ENCODE measurements around the gene IQSEC1. TPM values are rescaled to one million over a fixed set of nuclear protein-coding genes. Genes with fewer than 3 reads are reported as not detected.
"Not testable (repeated sequence)": the region's sequence is repeated elsewhere in the genome, so short reads cannot be mapped to it uniquely, and the experiment has no call there.

Gene IQSEC1

DNA sequence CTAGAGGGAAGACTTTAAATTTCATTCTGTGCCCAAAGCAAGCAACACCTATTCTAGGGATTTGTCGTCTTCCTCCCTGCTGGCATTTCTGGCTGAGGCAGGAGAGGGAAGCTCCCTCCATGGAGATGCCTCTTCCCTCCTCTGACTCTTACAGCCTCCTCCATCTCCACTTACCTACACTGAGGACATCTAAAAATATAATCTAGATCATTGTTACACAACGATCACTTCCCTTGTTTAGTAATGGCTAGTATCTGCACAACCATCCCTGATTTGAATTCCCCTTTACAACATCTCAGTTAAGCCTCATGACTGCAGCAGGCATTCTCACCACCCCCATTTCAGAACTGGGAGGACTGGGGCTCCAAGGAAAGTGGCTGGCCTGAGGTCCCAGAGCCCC is 219.4 kb downstream of the IQSEC1 start:
- H2AK5ac ChIP-seq (ENCODE audit: low read length, severe bottlenecking); H3K9me3 ChIP-seq (ENCODE audit: control insufficient read depth, low read length); H3K18ac ChIP-seq (ENCODE audit: low read depth in 1 of 2, low read length in 2 of 2); H3K4me2 ChIP-seq (ENCODE audit: low read length, poor library complexity, severe bottlenecking); H4K8ac ChIP-seq (ENCODE audit: low read length); H3K79me1 ChIP-seq (replicated peaks; ENCODE audit: low read length, poor library complexity, severe bottlenecking); H2BK5ac ChIP-seq (ENCODE audit: low read depth, low read length, poor library complexity, severe bottlenecking); DNase-seq; H4K91ac ChIP-seq (ENCODE audit: low read length); H2BK120ac ChIP-seq (ENCODE audit: low read depth, low read length); H3K4me1 ChIP-seq (ENCODE audit: control insufficient read depth, insufficient read depth, low read depth, low read length); H3K14ac ChIP-seq (ENCODE audit: low read length in 2 of 2); H2BK15ac ChIP-seq (ENCODE audit: low read depth, poor library complexity, severe bottlenecking); H3K36me3 ChIP-seq (ENCODE audit: control insufficient read depth in 1 of 2, insufficient read depth in 2 of 2, low read depth in 1 of 2, low read length in 2 of 2); H3K4ac ChIP-seq (ENCODE audit: low read depth in 1 of 2, low read length in 2 of 2); H3K23ac ChIP-seq (ENCODE audit: low read length in 2 of 2); H3K4me3 ChIP-seq (ENCODE audit: insufficient read depth in 1 of 2, low read depth in 1 of 2, low read length in 2 of 2); H2BK12ac ChIP-seq (ENCODE audit: low read length in 2 of 2); H3K27ac ChIP-seq (ENCODE audit: low read length, poor library complexity, severe bottlenecking); H2AFZ ChIP-seq (ENCODE audit: low read depth, low read length); H3K9ac ChIP-seq (ENCODE audit: low read length): not testable (repeated sequence)
- H3K27me3 ChIP-seq (ENCODE audit: control insufficient read depth in 1 of 2, insufficient read depth in 1 of 2, low read length in 2 of 2) = peaks cover 39 to 53% of the 10 kb centered on the region in 2 experiments
- 90% methylated on average over 2 of the region's 2 CpGs for WGBS

DNA sequence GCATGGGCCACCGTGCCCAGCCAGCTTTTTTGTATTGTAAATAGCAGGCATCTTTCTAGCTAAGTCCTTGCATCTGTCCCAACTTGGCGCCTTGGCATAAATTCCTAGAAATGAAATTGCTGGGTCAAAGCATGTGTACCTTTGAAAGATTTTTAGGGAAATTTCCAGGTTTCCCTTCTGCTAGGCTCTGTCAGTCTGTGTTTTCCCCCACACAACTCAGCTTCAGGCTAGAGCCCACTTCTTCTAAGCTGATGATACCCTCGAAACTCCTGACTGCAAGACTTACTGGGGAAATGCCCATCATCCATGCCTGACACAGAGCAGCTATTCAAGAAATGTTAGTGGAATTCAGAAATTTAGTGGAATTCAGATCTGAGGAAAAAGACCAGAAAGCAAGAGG is 221.0 kb downstream of the IQSEC1 start:
- no peak overlapping the region for H4K8ac ChIP-seq (ENCODE audit: low read length)
- H3K23ac ChIP-seq (ENCODE audit: low read length in 2 of 2) = no peak overlapping the region
- H3K9me3 ChIP-seq (ENCODE audit: control insufficient read depth, low read length) = no peaks in the 10 kb centered on the region
- H2BK5ac ChIP-seq (ENCODE audit: low read depth, low read length, poor library complexity, severe bottlenecking) = no peak overlapping the region
- no peaks in the 10 kb centered on the region for H3K79me1 ChIP-seq (replicated peaks; ENCODE audit: low read length, poor library complexity, severe bottlenecking)
- no peak overlapping the region for H2BK15ac ChIP-seq (ENCODE audit: low read depth, poor library complexity, severe bottlenecking)
- no peak overlapping the region for H3K18ac ChIP-seq (ENCODE audit: low read depth in 1 of 2, low read length in 2 of 2)
- H2AFZ ChIP-seq (ENCODE audit: low read depth, low read length) = no peak overlapping the region
- no peak for DNase-seq
- WGBS = 88% methylated on average over 2 of the region's 3 CpGs
- no peak overlapping the region for H2BK120ac ChIP-seq (ENCODE audit: low read depth, low read length)
- H4K91ac ChIP-seq (ENCODE audit: low read length) = no peak overlapping the region
- no peak overlapping the region for H3K27ac ChIP-seq (ENCODE audit: low read length, poor library complexity, severe bottlenecking)
- H3K9ac ChIP-seq (ENCODE audit: low read length) = no peak overlapping the region
- no peaks in the 10 kb centered on the region for H3K36me3 ChIP-seq (ENCODE audit: control insufficient read depth in 1 of 2, insufficient read depth in 2 of 2, low read depth in 1 of 2, low read length in 2 of 2)
- no peak overlapping the region for H2BK12ac ChIP-seq (ENCODE audit: low read length in 2 of 2)
- no peak overlapping the region for H2AK5ac ChIP-seq (ENCODE audit: low read length, severe bottlenecking)
- H3K14ac ChIP-seq (ENCODE audit: low read length in 2 of 2) = no peak overlapping the region
- H3K4me1 ChIP-seq (ENCODE audit: control insufficient read depth, insufficient read depth, low read depth, low read length) = peaks cover 8% of the 10 kb centered on the region
- H3K27me3 ChIP-seq (ENCODE audit: control insufficient read depth in 1 of 2, insufficient read depth in 1 of 2, low read length in 2 of 2) = peaks cover 34 to 37% of the 10 kb centered on the region in 2 experiments
- H3K4ac ChIP-seq (ENCODE audit: low read depth in 1 of 2, low read length in 2 of 2) = no peak overlapping the region
- no peak overlapping the region for H3K4me3 ChIP-seq (ENCODE audit: insufficient read depth in 1 of 2, low read depth in 1 of 2, low read length in 2 of 2)
- no peak overlapping the region for H3K4me2 ChIP-seq (ENCODE audit: low read length, poor library complexity, severe bottlenecking)

Small RNA genes within 50 kb of the gene (small RNA-seq; reads per million reads assigned to genes)
- gene AC034198.1 (ENCODE audit: low read depth) = not detected
- gene AC069271.1 (ENCODE audit: low read depth) = not detected

Data from mesenchymal stem cell (in vitro differentiated cells and primary cell).